NT2/D1 (cell line): ENCODE results near the gene PDK4.

Experiments used
- DNase-seq: peaks from one replicate; pipeline ENCODE4 v3.0.0-alpha.2; 2011; ENCODE audit warnings: low read depth, low spot score
- H3K27me3 ChIP-seq: 2 replicates; pipeline ENCODE4 v1.6.0; 2011; ENCODE audit warnings: mild to moderate bottlenecking; ENCODE audit not compliant: insufficient read length, insufficient read depth
- H3K36me3 ChIP-seq: 2 replicates; pipeline ENCODE4 v1.6.1; 2011; ENCODE audit warnings: mild to moderate bottlenecking, low read length, mixed read lengths; ENCODE audit not compliant: insufficient read depth, insufficient read length
- H3K4me1 ChIP-seq: 2 replicates; pipeline ENCODE4 v1.5.1; 2011; ENCODE audit not compliant: insufficient read depth, insufficient read length
- H3K4me3 ChIP-seq: 2 replicates; pipeline ENCODE4 v1.5.1; 2011; ENCODE audit warnings: low read depth; ENCODE audit not compliant: insufficient read length
- H3K9ac ChIP-seq: 2 replicates; pipeline ENCODE4 v1.6.0; 2011; ENCODE audit warnings: low read depth; ENCODE audit not compliant: insufficient read length
- H3K9me3 ChIP-seq: 2 replicates; pipeline ENCODE4 v1.5.1; 2011; ENCODE audit warnings: mild to moderate bottlenecking, low read length; ENCODE audit not compliant: insufficient read depth
- SUZ12 ChIP-seq: IDR thresholded peaks from 2 replicates; pipeline ENCODE4 v1.6.1; 2011; ENCODE audit not compliant: insufficient read length, insufficient read depth; ENCODE audit errors: extremely low read depth
- YY1 ChIP-seq: IDR thresholded peaks from 2 replicates; pipeline ENCODE4 v1.6.1; 2011; ENCODE audit not compliant: insufficient read length, insufficient read depth
- ZNF274 ChIP-seq: IDR thresholded peaks from 2 replicates; pipeline ENCODE4 v1.6.1; 2011; ENCODE audit warnings: mild to moderate bottlenecking, low read depth, low read length

Gene PDK4

DNA sequence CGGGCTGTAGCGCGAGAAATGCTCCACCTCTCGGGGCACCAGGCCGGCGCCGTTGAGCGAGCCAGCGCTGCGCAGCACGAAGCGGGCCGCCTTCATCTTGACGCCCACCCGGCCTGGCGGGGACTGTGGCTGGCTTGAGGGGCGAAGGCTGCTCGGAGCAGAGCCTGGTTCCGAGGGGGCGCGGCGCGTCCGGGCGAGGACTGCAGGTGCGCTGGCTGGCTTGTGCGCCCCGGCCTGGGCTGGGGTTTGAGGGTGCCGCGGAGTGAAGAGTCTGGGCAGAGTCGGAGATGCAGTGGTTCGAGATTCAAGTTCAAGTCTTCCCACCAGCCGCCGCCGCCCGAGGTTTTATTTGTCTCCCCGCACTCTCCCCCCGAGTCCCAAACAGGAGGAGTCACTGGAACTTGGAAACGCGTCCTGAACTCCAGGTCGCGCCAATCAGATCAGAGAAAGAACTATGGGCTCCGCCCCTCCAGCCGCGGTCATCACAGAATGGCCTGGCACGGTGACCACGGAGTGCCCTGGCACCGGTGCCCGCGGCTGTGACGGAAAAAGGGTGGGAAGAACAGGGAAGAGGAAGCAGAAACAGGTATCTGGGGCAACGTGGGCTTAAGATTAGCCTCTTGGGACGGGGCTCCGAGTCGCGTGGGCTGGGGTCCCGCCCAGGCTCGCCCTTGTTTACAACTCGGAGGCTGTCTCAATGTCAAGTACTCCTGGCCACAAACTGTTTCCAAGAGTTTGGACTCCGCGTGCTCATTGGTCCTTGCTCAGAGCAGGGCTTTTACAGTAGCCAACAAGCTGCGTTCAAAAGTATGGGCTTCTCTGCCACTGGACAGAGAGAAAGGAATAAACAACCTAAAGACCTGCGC lies at the start of gene PDK4:
Gene PDK4 (minus strand): TSS at position 319 of the 866 bp plus-strand sequence. CDS start 223 bp downstream, at position 96.
- no peak for TF ChIP-seq ZNF274
- peak; percentile 39 for TF ChIP-seq SUZ12
- Histone ChIP-seq H3K9ac (peak within 1 kb of the TSS; percentile 50), H3K9me3 (no peaks in the 10 kb centered on the region), H3K27me3 (peaks cover 40% of the 10 kb centered on the region), H3K4me1 (peaks cover 2% of the 10 kb centered on the region), H3K36me3 (no peaks in the 10 kb centered on the region), H3K4me3 (peak within 1 kb of the TSS; percentile 67)
- peak; percentile 22 for DNase-seq

DNA sequence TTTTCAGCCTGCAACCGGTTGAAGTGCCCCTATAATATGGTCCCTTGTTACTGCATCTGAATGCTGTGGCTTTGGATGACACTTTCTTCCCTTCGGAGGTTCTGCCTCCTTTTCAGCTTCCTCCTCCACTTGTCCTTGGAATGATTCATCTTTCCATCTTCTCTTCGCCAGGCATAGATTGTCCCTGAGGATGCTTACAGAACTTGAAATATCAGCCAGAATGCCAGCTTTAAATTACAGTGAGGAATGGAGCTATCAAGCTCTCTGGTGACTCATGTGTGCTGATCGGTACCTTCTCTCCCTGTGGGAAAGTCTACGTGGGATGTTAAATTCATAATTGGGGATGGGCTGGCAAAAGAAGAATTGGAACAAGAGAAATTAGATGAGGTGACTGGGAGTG lies 45.9 kb upstream of the PDK4 start:
- H3K4me1 ChIP-seq, result no peaks in the 10 kb centered on the region
- no peaks in the 10 kb centered on the region for H3K27me3 ChIP-seq
- H3K9ac ChIP-seq, result no peak overlapping the region
- no peaks in the 10 kb centered on the region for H3K9me3 ChIP-seq
- no peak for DNase-seq
- H3K4me3 ChIP-seq, result no peak overlapping the region
- no peaks in the 10 kb centered on the region for H3K36me3 ChIP-seq
- TF ChIP-seq ZNF274 (no peak), SUZ12 (no peak), YY1 (no peak)

DNA sequence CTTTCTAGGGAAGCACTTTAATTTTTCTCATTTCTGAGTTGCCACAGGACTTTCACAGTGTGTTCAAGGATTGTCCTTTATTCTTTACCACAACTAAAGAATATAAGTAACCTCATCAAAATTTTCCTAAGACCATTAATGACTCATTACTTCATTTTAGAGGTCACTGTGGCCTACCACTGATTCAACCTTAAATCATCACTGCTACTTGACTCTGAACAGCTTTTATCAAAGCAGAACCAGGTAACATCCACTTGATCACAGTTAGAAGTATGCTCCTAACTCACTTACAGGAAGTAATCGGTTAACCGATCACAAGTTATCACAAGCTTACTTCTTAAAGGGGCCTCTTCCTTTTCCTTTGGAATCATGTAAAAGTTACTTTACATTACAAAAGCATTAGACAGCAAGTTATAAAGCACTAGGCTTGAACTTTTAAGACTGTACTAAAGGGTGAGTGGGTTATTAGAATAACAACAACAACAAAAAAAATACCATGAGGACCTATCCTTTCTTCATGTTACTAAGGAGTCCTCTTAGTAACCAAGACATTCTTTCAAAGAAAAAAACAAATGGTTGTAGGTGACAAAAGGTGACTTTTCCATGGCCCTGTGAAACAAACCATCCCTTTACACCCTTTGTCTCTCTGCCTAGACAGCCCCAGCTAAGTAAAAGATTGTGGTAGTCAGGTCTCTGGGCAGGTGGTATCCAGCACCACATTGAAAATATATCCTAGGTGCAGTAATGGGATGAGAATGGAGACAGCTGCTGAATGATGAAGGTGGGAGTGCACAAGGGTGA lies 40.0 kb upstream of the PDK4 start:
- no peak for TF ChIP-seq YY1
- no peak for TF ChIP-seq SUZ12
- TF ChIP-seq ZNF274, result no peak
- Histone ChIP-seq H3K27me3 (no peaks in the 10 kb centered on the region), H3K4me3 (no peak overlapping the region), H3K9ac (no peak overlapping the region), H3K4me1 (no peaks in the 10 kb centered on the region), H3K36me3 (no peaks in the 10 kb centered on the region), H3K9me3 (no peaks in the 10 kb centered on the region)
- no peak for DNase-seq

DNA sequence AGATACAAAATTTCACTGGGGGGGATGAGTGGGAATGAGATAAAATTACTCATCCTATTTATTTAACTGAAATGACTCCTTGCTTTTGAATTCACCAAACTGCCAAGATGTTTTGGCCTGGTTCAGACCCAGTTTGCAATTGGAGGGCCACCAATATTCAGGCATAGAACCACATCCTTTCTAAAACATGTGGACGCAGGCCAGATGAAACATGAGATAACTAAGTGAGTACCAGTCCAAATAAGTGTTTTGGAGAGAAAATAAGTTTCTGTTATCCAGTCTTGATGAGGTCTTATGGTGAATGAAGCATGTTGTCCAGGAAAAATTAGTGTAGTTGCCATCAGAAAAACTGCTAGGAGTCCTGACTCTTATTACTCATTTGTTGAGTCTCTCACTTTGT lies 36.3 kb upstream of the PDK4 start:
- TF ChIP-seq YY1 (no peak), ZNF274 (no peak), SUZ12 (no peak)
- no peak overlapping the region for H3K4me3 ChIP-seq
- no peaks in the 10 kb centered on the region for H3K36me3 ChIP-seq
- no peaks in the 10 kb centered on the region for H3K9me3 ChIP-seq
- no peak overlapping the region for H3K9ac ChIP-seq
- no peaks in the 10 kb centered on the region for H3K4me1 ChIP-seq
- no peak for DNase-seq
- no peaks in the 10 kb centered on the region for H3K27me3 ChIP-seq

DNA sequence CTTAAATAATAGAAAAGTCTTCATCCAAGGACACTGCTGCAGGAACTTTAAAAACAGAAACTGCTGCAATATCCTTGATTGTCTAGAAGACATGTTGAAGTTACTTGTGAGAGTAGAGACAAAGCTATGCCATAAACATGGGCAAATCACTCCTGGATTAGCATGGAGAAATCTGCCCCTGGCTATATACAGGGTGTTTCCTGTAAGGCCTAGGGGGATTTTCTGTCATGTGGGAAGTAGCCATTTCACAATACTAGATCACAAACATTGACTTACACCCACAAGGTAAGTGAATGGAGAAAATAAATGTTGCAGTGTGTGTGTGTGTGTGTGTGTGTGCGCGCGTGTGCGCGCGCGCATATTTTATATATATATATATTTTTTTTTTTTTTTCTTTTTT lies 35.2 kb upstream of the PDK4 start:
- Histone ChIP-seq H3K9me3 (no peaks in the 10 kb centered on the region), H3K36me3 (no peaks in the 10 kb centered on the region), H3K4me1 (no peaks in the 10 kb centered on the region), H3K27me3 (no peaks in the 10 kb centered on the region), H3K4me3 (no peak overlapping the region), H3K9ac (no peak overlapping the region)
- DNase-seq, result no peak
- TF ChIP-seq ZNF274, result no peak
- TF ChIP-seq SUZ12, result no peak
- TF ChIP-seq YY1, result no peak

DNA sequence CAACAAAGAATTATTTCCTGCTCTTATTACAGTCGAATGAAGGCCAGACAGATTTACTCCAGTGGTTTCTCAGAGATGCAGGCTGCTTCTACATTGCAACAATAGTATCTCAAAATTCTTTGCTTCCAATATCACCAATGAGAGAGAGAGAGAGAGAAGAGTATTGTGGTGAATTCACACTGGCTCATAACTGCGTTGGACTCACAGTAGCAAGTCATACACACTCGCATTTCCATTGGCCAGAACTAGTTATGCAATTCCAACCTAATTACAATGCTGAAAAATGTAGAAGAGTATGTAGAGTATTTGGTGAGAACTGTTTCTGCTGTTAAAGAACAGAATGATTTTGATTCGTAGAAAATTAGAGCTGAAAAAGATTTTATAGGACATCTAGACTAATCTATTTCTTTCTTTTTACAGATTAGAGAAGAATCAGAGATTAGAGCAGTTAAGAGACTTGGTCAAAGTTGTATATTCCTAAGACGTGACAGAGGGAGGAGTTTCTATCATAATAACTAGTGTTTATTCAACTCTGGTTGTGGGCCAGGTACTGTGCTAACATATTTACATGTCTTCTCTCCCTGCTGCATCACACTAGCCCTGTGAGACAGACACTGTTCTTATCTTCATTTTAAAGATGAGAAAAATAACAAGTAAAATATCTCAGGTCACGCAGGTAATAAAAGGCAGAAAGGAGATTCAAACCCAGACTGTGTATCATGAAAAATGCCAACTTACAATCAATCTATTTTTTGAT lies 34.6 kb upstream of the PDK4 start:
- no peak overlapping the region for H3K4me3 ChIP-seq
- H3K27me3 ChIP-seq, result no peaks in the 10 kb centered on the region
- no peak for DNase-seq
- H3K9me3 ChIP-seq, result no peaks in the 10 kb centered on the region
- H3K36me3 ChIP-seq, result no peaks in the 10 kb centered on the region
- no peak for TF ChIP-seq SUZ12
- TF ChIP-seq YY1, result no peak
- no peak for TF ChIP-seq ZNF274
- no peak overlapping the region for H3K9ac ChIP-seq
- H3K4me1 ChIP-seq, result no peaks in the 10 kb centered on the region
